GM18870 (cell line): ENCODE data around the gene GRB2.
A peak's percentile ranks its signal among the peaks of the same experiment; 100 is the strongest.
"Not testable (repeated sequence)": the region's sequence is repeated elsewhere in the genome, so short reads cannot be mapped to it uniquely, and the experiment has no call there.

Experiments
- ATAC-seq: cut with Tn5 transposase; IDR thresholded peaks from one replicate; pipeline ENCODE4 v1.9.1; 2021; ENCODE audit warnings: moderate library complexity; ENCODE audit not compliant: unreplicated experiment

The GRB2 gene

GRCh38 chr17:75353176-75353575 is 52.3 kb downstream of the GRB2 start:
- ATAC-seq = no peak

GRCh38 chr17:75352079-75352569 is 53.4 kb downstream of the GRB2 start:
- no peak for ATAC-seq

- ATAC-seq = no peak
These were observed 54.8 kb downstream of the GRB2 start for GRCh38 chr17:75350706-75351105.

GRCh38 chr17:75350029-75350428 is 55.4 kb downstream of the GRB2 start:
- no peak for ATAC-seq

GRCh38 chr17:75349589-75349988 is 55.9 kb downstream of the GRB2 start:
- no peak for ATAC-seq

- ATAC-seq = no peak
These were observed 57.0 kb downstream of the GRB2 start for GRCh38 chr17:75348386-75349012.

- ATAC-seq = no peak
These were observed 58.6 kb downstream of the GRB2 start for GRCh38 chr17:75346906-75347305.

- ATAC-seq = not testable (repeated sequence)
These were observed 59.1 kb downstream of the GRB2 start for GRCh38 chr17:75346368-75346767.

- ATAC-seq = peak; percentile 43
These were observed 59.8 kb downstream of the GRB2 start for GRCh38 chr17:75345514-75346167.

GRCh38 chr17:75344666-75345065 is 60.8 kb downstream of the GRB2 start:
- ATAC-seq = no peak

- no peak for ATAC-seq
These were observed 62.5 kb downstream of the GRB2 start for GRCh38 chr17:75342996-75343395.

- ATAC-seq = no peak
These were observed 63.5 kb downstream of the GRB2 start for GRCh38 chr17:75341784-75342486.

- no peak for ATAC-seq
These were observed 64.8 kb downstream of the GRB2 start for GRCh38 chr17:75340631-75341030.

- no peak for ATAC-seq
These were observed 65.5 kb downstream of the GRB2 start for GRCh38 chr17:75339971-75340370.

- ATAC-seq = no peak
These were observed 67.1 kb downstream of the GRB2 start for GRCh38 chr17:75338335-75338734.

- ATAC-seq = no peak
These were observed 70.2 kb downstream of the GRB2 start for GRCh38 chr17:75335315-75335714.

- ATAC-seq = no peak
These were observed 70.8 kb downstream of the GRB2 start for GRCh38 chr17:75334723-75335122.

- no peak for ATAC-seq
These were observed 73.8 kb downstream of the GRB2 start for GRCh38 chr17:75331671-75332070.

GRCh38 chr17:75327757-75328156 is 77.7 kb downstream of the GRB2 start:
- ATAC-seq = no peak

GRCh38 chr17:75326226-75326848 is 79.1 kb downstream of the GRB2 start:
- no peak for ATAC-seq

- ATAC-seq = no peak
These were observed 79.7 kb downstream of the GRB2 start for GRCh38 chr17:75325827-75326225.

- ATAC-seq = no peak
These were observed 80.1 kb downstream of the GRB2 start for GRCh38 chr17:75325348-75325747.
